ENCODE measurements around the gene SLC6A4. TPM values are rescaled to one million over a fixed set of nuclear protein-coding genes. Genes with fewer than 3 reads are reported as not detected.
"Not testable (repeated sequence)": the region's sequence is repeated elsewhere in the genome, so short reads cannot be mapped to it uniquely, and the experiment has no call there.

SLC6A4 gene
- total RNA-seq, 1 experiment from 2014 or later: not detected

DNA sequence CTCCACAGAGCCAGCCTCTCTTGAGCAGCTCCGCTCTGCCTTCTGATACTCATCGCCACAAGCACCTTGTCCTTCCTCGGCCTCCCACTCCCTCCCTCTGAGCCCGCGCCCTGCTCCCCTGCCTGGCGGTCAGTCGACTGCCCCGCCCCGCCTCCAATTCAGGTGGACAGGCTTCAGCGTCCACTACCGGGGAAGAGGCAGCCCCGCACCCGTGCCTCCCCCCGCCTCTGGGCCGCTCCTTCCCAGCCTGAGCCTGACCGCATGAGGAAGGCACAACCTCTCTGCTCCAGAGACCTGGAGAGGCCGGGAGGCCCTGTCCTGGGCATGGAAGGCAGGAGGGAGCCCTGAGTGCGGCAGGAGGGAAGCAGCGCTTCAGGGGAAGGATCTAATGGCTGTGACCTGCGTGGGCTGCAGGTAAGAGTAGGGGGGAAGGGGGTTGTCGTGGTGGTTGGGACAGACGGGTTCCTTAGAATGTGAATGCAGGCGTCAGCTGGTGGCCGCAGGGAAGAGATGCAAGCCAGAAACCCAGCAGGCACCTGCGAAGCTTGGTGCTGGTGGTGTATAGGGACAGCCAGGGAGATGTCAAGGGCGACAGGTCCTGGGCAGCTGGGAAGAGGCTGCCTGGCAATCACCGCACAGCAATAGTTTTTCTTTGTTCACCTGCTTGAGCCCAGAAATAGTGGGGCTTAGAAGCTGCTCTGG lies 3.0 kb upstream of the SLC6A4 start:
- no peak for DNase-seq (ENCODE audit: low spot score)

DNA sequence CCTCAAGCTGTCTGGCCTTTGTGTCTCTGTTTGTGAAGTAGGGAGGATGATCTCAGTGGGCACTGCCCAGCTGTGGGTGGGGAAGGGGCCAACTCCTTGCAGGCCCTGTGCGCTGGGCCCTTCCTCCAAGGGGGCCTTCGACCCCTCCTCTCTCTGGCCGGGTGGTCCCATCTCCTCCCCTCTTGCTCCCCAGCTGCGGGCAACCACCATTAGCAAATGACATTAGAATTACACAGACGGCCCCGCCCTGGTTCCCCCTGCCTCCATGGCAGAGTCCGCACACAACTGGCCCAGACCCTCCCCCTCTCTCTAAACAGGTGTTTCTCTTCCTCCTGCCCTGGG lies 2.5 kb upstream of the SLC6A4 start:
- DNase-seq (ENCODE audit: low spot score): no peak

DNA sequence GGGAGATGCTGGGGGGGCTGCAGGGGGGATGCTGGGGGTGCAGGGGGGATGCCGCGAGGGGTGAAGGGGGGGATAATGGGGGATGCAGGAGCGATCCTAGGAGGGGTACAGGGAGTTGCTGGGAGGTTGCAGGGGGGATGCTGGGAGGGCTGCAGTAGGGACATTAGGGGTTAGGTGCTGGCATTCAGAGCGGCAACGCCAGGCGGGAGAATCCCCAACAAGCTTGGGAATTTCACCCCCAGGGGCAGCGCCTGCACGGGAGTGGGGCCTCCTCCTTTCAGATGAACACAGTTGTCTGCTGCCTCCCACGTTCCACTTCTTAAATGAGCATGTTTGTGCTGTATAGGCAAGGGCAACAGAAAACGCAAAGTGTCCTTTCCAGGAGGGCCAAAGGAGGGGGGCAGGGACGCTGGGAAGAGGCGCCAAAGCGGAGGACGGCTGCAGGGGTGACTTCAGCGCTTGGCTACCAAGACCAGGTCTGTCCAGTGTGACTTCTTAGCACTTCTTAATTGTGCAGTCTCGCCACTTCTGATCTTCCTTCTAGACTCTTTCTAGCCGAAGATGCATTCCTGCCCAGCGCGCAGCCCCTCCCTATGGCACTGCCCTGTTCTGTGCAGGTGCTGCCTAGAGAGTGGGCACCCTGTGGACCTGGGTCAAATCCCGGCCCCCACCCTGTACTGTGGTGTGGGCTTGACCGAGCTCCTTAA lies 2.0 kb upstream of the SLC6A4 start:
- DNase-seq (ENCODE audit: low spot score): no peak

DNA sequence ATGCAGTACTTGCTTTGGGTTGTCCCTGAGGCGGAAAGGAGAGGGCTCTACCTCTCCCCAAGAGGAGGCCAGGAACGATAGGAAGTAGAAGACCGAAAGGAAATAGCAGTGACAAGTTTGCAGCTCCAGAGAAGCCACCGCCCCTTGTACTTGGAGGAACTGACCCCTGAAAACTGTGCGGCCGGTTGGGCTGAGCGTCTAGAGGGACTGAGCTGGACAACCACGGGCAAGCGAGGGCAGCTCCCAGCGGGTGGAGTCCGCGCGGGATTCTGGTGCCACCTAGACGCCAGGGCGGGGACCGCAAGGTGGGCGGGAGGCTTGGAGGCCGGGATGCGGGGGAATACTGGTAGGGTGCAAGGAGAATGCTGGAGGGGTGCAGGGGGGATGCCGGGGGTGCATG lies 1.3 kb upstream of the SLC6A4 start:
- peak; percentile 49 for DNase-seq (ENCODE audit: low spot score)

DNA sequence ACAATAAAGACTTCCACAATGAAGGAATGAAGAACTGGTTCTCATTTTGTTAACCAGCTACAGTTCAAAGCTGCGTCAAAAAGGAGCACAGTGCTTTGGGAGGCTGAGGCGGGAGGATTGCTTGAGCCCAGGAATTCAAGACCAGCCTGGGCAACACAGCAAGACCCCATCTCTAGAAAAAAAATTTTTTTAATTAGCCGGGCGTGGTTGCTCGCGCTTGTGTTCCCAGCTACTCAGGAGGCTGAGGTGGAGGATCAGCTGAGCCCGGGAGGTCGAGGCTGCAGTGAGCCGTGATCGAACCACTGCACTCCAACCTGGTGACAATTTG lies 764 bp upstream of the SLC6A4 start:
- DNase-seq (ENCODE audit: low spot score): no peak

DNA sequence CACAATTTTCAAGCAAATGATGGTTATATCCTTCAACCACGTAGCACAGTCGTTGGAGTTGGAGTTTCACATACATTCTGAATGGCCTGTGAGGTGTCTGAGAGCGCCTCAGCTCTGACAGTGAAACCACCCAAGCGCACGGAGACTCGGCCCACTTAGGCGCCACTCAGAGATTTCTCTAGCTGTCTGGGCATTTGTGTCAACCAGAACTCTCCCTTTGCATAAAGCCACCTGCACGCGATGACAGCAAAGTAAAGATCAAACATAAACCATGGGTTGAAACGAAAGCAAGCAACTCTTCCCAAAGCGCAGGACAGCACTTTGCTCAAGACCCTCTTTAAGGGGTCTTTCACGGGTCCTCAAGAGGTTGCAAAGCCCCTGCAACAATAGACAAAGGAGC lies 533 bp downstream of the SLC6A4 start:
- no peak for DNase-seq (ENCODE audit: low spot score)

DNA sequence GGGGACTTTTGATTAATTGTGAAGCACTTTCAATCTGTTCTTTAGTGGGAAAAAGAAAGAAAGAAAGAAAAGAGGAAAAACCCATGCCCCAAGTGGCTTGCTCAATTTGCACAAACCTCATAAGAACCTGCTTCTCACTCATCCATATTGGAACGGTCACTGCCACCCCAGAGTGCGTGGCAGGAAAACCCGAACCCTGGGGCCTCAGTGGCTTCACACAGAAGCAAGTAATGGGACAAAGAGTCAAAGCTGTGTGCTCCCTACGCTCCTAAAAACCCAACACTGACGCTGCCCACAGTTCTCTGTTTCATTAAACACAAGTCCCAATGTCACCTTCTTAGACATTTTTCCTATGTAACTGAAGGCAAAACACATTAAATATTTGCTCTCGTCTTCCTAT lies 1.2 kb downstream of the SLC6A4 start:
- no peak for DNase-seq (ENCODE audit: low spot score)

DNA sequence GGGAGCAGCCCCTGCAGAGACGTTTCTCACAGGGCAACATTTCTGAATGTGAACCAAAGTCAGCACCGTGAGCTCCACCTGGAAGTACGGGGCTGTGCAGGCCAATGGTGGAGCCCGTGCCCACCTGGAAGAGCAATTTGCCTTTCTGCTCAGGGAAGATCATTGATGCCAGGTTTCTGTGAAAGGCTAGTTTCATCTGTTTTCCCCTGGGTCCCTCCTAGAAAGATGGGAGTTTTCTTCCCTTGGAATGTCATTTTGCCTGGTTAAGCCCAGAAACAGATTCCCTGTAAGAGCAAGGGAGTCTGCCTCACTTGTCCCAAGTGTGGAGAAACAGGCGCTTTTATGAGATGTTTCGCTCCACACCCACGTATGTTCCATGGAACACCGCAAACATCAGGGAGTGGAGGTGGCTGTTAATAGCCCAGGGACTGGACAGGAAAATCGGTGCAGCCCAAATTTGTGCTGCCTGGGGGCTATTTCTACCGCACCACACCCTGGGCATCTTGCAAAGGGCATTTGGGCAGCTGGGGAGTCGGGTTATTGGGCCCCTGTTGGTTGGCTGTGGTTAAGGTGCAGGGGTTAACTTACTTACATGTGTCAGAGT lies 2.6 kb downstream of the SLC6A4 start:
- no peak for DNase-seq (ENCODE audit: low spot score)

DNA sequence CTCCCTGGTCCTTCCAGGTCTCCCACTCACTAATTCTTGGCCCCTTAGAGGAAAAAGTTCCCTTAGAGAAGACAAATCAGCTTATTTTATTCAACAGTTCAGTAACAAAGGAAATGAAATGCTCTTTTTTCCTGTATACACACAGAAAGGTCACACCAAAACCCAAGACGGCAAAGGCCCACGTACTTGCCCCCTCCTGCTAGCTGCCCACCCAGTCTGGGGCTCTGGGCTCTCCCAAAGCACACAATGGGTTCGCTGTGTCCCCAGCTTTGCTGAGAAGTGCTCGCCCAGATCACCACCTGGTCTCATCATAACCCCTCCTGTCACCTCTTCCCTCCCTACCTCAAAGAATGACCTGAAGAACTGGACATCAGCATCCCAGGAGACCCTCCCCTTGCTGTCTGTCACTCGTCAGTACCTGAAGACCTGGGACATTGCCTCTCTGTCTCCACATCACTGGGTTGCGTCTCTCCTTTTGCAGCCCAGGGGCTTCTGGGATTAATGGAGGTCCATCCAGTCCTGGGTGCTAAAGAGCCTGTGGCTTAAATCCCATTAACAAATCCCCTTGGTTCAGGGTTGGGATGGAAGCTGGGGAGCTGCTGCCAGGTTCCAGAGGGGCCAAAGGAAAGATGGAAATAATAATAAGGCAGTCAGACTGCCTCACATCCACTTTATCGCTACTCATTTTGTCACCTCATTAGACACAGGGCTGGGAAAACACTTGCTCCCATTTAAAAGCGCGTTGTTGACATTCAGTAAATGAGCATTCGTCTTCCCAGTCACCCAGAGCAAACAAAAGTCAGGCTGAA lies 3.3 kb downstream of the SLC6A4 start:
- no peak for DNase-seq (ENCODE audit: low spot score)

DNA sequence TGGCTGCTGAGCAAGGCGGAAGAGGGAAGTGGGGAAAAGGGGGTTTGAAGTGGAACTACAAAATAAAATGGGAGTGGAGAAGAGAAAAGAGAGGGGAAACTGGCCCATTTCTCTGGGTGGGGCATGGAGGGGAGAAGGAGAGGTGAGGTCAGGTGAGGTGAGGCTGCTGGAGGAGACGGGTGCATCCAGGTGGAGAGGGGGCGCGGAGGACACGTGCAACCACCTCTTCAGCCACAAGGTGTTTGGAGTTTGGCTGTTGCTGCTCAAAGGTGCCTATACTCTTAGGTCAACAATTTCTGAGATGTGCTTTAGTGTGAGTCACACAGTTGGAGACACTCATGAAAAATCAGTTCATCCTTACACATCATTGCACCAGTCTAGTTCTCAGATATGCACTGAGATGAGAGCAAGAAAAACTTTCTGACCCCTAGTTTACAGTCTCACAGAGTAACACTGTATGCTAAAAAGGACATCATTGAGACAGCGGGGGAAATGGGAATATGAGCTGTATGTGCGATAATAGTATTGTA lies 4.8 kb downstream of the SLC6A4 start:
- no peak for DNase-seq (ENCODE audit: low spot score)

DNA sequence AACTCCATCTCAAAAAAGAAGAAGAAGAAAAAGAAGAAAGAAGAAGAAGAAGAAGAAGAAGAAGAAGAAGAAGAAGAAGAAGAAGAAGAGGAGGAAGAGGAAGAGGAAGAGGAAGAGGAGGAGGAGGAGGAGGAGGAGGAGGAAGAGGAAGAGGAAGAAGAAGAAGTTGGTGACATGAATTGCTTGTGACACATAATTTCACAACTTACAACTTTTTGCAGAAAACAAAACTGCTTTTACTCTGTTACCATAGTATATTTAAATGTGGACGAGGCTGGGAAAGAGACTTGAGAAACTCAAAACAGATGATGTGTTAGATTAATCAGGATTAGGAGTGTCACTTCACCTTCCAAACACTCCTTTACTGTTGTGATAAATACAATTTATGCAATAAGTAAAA lies 5.5 kb downstream of the SLC6A4 start:
- DNase-seq (ENCODE audit: low spot score): not testable (repeated sequence)

DNA sequence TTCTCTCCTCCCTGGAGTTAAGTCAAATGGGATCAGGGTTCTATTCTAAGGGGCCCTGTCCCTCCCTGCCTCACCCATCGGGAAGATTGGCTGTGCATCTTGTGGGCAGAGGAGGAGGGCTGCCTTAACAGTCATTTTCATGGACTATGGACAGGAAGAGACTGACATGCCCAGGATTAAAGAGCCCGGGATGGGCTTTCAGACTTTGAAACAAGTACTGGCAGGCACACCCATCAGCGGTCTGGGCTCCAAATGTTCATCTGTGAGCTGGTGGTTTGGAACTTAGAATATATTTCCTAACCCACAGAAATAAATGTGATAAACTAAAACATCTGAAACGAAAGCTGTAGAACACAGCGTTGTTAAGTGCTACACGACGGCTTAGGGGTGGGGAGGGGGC lies 6.5 kb downstream of the SLC6A4 start:
- no peak for DNase-seq (ENCODE audit: low spot score)

DNA sequence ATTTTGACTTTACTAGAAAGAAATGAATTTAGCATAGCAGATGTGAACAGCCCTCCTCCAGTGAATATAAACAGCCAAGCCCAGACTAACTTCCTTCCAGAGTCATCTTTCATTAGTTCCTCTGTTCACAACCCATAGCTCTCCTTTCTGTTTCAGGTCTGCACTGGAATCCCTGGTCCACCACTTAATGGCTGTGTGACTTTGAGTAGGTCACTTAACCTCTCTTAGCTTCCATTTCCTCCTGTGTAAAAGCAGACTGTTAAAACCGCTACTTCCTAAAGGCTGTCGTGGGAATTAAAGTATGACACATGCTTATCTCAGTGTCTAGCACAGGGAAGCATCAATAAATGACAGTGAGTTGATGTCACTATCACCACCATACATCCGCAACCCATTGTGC lies 7.5 kb downstream of the SLC6A4 start:
- DNase-seq (ENCODE audit: low spot score): no peak

DNA sequence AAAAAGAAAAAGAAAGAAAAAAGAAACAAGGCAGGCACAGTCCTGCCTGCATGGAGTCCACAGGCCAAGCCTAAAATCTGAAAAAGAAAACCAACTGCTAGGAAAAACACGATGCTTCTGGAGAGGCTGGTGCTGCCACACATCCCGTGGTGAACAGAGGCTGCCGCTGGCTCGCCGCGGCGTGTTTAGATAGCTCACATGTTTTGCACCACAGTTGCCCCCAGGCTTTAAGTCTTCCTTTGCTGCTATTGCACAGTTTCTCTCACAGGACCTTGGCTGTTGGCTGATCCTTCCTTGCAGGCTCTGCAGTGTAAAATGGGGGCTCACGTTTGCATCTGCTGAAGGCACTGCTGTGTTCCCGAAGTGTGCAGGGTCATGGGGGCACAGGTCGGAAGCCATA lies 8.6 kb downstream of the SLC6A4 start:
- no peak for DNase-seq (ENCODE audit: low spot score)

DNA sequence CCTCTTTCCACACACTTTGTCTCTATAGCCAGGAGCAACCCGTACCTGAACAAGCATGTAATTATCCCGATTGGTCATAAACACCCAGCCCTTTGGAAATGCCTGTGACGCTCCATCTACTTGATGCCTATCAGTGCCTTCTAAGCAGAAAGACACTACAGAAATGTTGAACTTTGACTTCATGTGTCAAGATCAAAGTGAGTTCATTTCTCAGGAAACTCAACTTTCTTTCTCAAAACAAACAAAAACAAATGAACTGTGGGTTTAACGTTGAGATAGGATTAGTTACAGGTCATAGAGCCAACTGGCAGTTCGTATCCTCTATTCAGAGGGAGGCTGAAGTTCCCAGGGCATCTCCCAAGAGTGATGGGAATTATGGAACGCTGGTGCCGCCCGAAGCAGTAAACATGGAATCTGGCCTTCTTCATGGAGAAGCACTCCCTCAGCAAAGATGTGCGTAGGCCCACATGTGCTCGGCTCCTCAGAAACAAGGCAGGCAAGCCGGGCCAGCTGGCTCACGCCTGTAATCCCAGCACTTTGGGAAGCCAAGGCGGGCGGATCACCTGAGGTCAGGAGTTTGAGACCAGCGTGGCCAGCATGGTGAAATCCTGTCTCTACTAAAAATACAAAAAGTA lies 9.5 kb downstream of the SLC6A4 start:
- DNase-seq (ENCODE audit: low spot score): no peak

DNA sequence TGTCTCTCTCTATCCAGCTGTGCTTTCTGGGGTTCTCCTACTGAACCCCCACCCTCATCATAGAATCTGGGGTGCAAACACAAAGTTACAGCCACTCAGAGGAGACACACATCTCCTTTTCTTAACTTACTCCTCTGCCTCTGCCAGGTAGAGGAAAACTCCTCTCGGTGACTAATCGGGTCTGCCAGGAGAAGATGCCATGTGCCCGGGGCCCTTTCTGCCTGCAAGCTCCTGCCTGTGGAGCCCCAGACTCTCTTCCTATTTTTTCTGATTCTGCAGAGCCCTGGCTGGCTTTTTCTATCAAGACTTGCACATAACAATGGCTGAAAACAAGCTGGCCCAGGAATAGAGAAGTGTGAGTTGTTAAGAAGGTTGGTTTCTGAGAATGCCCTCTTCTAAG lies 10.4 kb downstream of the SLC6A4 start:
- no peak for DNase-seq (ENCODE audit: low spot score)

DNA sequence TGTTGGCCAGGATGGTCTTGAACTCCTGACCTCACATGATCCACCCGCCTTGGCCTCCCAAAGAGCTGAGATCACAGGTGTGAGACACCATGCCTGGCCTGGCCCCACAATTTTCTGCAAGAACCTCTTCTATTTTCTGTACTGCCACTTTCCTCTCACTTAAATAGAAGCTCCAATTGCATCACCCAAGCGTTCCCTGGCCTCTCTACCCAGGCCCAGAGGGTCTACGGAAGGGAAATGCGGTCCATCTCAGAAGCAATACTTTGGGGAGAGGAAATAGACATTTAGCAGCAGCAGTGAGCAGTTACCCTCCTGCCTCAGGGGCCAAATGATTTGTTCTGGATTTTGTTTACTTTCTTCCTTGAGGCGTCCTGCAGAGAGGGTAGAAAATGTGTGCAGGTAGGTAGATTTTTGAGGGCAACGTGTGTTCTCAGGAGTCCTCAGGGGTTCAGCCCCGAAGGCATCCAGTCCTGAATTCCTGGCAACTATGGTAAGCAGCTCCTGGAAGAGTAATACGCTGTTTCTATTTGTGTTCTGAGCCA lies 11.0 kb downstream of the SLC6A4 start:
- no peak for DNase-seq (ENCODE audit: low spot score)

DNA sequence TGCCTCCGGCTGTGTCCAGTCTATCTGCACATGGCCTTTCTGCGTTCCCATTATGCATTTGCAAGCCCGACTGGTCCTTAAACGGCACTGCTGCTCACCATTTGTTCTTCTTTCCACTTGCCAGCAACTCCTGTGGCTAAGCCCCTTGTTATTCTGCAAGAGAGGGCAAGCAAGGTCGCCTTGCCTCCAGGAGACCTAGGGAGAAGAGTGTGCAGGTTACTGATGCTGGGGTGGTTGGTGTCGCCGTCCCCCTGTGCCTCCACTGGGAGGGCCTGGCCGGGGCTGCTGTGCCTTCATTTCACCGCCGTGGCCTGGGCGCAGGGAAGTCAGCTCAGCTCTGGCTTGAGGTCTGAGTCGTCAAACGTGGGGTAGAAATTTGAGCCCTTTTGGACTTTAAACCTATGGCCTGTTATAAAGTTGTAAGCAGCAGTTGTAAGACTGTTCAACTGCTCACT lies 12.7 kb downstream of the SLC6A4 start:
- DNase-seq (ENCODE audit: low spot score): no peak

DNA sequence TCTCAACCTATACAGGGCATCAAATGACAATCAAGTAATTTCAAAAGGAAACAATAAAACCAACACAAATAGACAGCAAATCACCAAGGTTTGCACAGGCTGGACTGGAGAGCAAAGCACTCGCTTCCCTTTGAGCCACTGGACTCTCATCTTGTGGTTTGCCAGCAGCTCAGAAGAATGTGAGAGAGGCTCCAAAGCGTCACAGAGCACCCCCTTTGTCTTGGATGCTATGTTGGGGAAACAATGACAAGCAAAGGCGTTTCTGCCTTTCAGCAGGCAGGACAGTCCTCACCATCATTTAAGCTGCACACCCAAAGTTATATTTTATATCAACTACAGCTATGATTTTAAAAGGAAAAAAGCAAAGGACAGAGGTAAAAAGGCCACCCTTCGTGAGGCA lies 13.2 kb downstream of the SLC6A4 start:
- no peak for DNase-seq (ENCODE audit: low spot score)

DNA sequence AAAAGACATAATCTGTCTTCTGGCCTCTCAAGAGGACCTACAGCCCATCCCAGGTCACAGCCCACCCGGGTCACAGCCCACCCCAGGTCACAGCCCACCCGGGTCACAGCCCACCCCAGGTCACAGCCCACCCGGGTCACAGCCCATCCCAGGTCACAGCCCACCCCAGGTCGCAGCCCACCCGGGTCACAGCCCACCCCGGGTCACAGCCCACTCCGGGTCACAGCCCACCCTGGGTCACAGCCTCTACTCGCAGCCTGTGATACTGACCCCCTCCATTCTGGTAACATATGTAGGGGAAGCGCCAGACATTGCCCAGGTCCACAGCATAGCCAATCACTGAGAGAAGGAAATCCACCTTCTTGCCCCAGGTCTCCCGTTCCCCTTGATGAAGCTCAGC lies 14.2 kb downstream of the SLC6A4 start:
- no peak for DNase-seq (ENCODE audit: low spot score)

DNA sequence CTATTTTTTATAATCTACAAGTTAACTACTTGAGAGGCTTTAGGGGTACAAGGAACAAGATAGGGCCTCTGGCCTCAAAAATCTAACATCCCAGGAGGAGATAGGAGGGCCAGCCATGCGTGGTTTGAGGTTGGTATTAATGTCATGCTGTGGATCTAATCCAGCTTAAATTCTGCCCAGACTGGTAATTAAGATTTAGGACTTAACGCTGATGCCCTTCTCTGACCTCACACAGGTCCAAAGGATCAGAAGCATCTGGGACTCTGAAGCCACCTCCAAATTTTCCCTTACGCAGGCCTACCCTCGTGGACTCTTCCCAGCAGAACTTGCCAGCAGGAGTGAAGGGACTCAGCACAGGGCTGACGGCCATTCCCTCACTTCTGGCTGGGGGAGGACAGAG lies 15.1 kb downstream of the SLC6A4 start:
- no peak for DNase-seq (ENCODE audit: low spot score)

Measured in HT-29 (cell line).